B cell (primary cell): ENCODE data around the gene VWA3B. TPM values are rescaled to one million over a fixed set of nuclear protein-coding genes. Genes with fewer than 3 reads are reported as not detected.
"Not testable (repeated sequence)": the region's sequence is repeated elsewhere in the genome, so short reads cannot be mapped to it uniquely, and the experiment has no call there.

Experiments used
- ATAC-seq: fragments of 200-7000 bp; cut with Tn5 transposase; one replicate; pipeline ENCODE4 v1.10.0; 2021; ENCODE audit warnings: low read depth, mild to moderate bottlenecking, moderate number of reproducible peaks, moderate library complexity
- CTCF ChIA-PET: fragments of 350-600 bp; sonication (Branson Sonifier 250); formaldehyde crosslinking; loops from one replicate; lab custom pipeline; 2021; ENCODE audit warnings: antibody characterized with exemption, inconsistent platforms; lab: Charles Lee
- POLR2A ChIA-PET: fragments of 350-600 bp; sonication (Branson Sonifier 250); formaldehyde crosslinking; loops from one replicate; lab custom pipeline; 2021; ENCODE audit warnings: antibody characterized with exemption; lab: Charles Lee
- DNase-seq: peaks from one replicate; pipeline ENCODE4 v3.0.0; 2013
- H2AFZ ChIP-seq: 2 replicates; pipeline ENCODE4 v1.6.1; 2012; ENCODE audit warnings: mild to moderate bottlenecking, low read depth, low read length; ENCODE audit not compliant: insufficient read depth, poor library complexity, severe bottlenecking
- H3K27ac ChIP-seq, 2 donors: 1 replicate in 1 of 2; 2 replicates in 1 of 2; pipeline ENCODE4 v1.5.1; 2012 to 2013; ENCODE audit warnings: low read length in 2 of 2, mild to moderate bottlenecking in 2 of 2, moderate library complexity in 1 of 2
- H3K27me3 ChIP-seq, 4 experiments: fragments of 200-600 bp in 1 of 4; sonication (generic) in 1 of 4; replicated peaks in 1 of 4; 1 replicate in 2 of 4; 2 replicates in 2 of 4; pipeline versions ENCODE4 v1.6.1 to v1.7.0; 2013 to 2016; ENCODE audit warnings: low read length in 3 of 4, mild to moderate bottlenecking in 2 of 4, mixed read lengths in 1 of 4, moderate library complexity in 1 of 4; ENCODE audit not compliant: insufficient read depth in 4 of 4, control insufficient read depth in 3 of 4; ENCODE audit errors: control extremely low read depth in 1 of 4
- H3K36me3 ChIP-seq, 2 experiments: replicated peaks in 1 of 2; 1 replicate in 1 of 2; 2 replicates in 1 of 2; pipeline versions ENCODE4 v1.6.1 to v1.7.1; 2013; ENCODE audit warnings: low read length in 1 of 2; ENCODE audit not compliant: insufficient read depth in 2 of 2, control insufficient read depth in 1 of 2; ENCODE audit errors: control extremely low read depth in 1 of 2, extremely low read depth in 1 of 2
- H3K4me1 ChIP-seq, 2 donors: fragments of 200-600 bp in 1 of 2; sonication (generic) in 1 of 2; 1 replicate in 1 of 2; 2 replicates in 1 of 2; pipeline versions ENCODE4 v1.5.1 to v1.6.1; 2013 to 2017; ENCODE audit warnings: low read length in 2 of 2; ENCODE audit not compliant: control insufficient read depth in 2 of 2, insufficient read depth in 2 of 2
- H3K4me2 ChIP-seq: replicated peaks from 2 replicates; pipeline ENCODE3; 2012; ENCODE audit warnings: mild to moderate bottlenecking, low read depth, low read length; ENCODE audit not compliant: poor library complexity, severe bottlenecking
- H3K4me3 ChIP-seq, 5 experiments: fragments of 200-600 bp in 1 of 5; sonication (generic) in 1 of 5; 1 replicate in 3 of 5; 2 replicates in 2 of 5; pipeline versions ENCODE4 v1.5.1 to v1.7.0; 2011 to 2016; ENCODE audit warnings: low read length in 4 of 5, mild to moderate bottlenecking in 4 of 5, low read depth in 2 of 5, control low read depth in 1 of 5, moderate library complexity in 1 of 5; ENCODE audit not compliant: insufficient read depth in 1 of 5; ENCODE audit errors: control extremely low read depth in 1 of 5, extremely low read depth in 1 of 5
- H3K79me2 ChIP-seq: fragments of 200-600 bp; sonication (generic); one replicate; pipeline ENCODE4 v1.6.0; 2016; ENCODE audit warnings: low read length; ENCODE audit not compliant: control insufficient read depth, insufficient read depth
- H3K9ac ChIP-seq: fragments of 200-600 bp; sonication (generic); 2 replicates; pipeline ENCODE4 v1.6.1; 2017; ENCODE audit warnings: mild to moderate bottlenecking, low read length, moderate library complexity
- H3K9me3 ChIP-seq, 3 donors: one replicate each; pipeline versions ENCODE4 v1.6.1 to v1.7.1; 2013; ENCODE audit warnings: low read length in 2 of 3; ENCODE audit not compliant: control insufficient read depth in 2 of 3, insufficient read depth in 1 of 3; ENCODE audit errors: control extremely low read depth in 1 of 3
- H4K20me1 ChIP-seq: 2 replicates; pipeline ENCODE4 v1.6.0; 2012; ENCODE audit warnings: mild to moderate bottlenecking, low read length; ENCODE audit not compliant: insufficient read depth, control insufficient read depth, poor library complexity, severe bottlenecking
- H3K27ac Mint-ChIP-seq: one replicate; pipeline ENCODE4 v1.8.0; 2021; ENCODE audit warnings: mixed read lengths
- H3K27me3 Mint-ChIP-seq: one replicate; pipeline ENCODE4 v1.8.0; 2021; ENCODE audit warnings: mixed read lengths
- H3K4me1 Mint-ChIP-seq: one replicate; pipeline ENCODE4 v1.8.0; 2021; ENCODE audit warnings: mixed read lengths
- H3K4me3 Mint-ChIP-seq: one replicate; pipeline ENCODE4 v1.8.0; 2021; ENCODE audit warnings: mixed read lengths
- H3K9me3 Mint-ChIP-seq: one replicate; pipeline ENCODE4 v1.8.0; 2022; ENCODE audit warnings: mixed read lengths; ENCODE audit not compliant: insufficient read depth
- CTCF ChIP-seq: fragments of 200-600 bp; IDR thresholded peaks from one replicate; pipeline ENCODE4 v1.8.0; 2022; ENCODE audit warnings: antibody characterized with exemption, mild to moderate bottlenecking
- EZH2 ChIP-seq: IDR thresholded peaks from 2 replicates; pipeline ENCODE4 v1.6.1; 2012; ENCODE audit warnings: borderline replicate concordance, low read depth, mild to moderate bottlenecking, moderate library complexity, low read length; ENCODE audit not compliant: insufficient read depth, poor library complexity, severe bottlenecking
- WGBS: methylation state at CpG from one replicate; pipeline ENCODE4 v1.1.5; 2013; ENCODE audit warnings: missing lambda C conversion rate; ENCODE audit not compliant: insufficient coverage; 5-methylcytosine and 5-hydroxymethylcytosine counted together
- intact Hi-C: fragments of 100-400 bp; cut with micrococcal nuclease; formaldehyde crosslinking; loops from one replicate; pipeline ENCODE4 v1.10.0; 2022
- polyA plus RNA-seq: library from polyadenylated mRNA; depleted of rRNA; stranded (reverse); fragments of >200 nt; gene quantifications from 2 replicates; pipeline ENCODE4 v1.2.3, GENCODE V29; 2012
- total RNA-seq, 2 donors: library from RNA; stranded (reverse); fragments of 120-200 nt in 1 of 2; gene quantifications; 1 replicate in 1 of 2; 2 replicates in 1 of 2; pipeline versions ENCODE4 v1.2.3 to v1.2.4, GENCODE V29; 2013 to 2022

VWA3B gene
- total and polyA plus RNA-seq, 2 donors (not counting 1 experiment from before 2014, with no cell fraction given), result not detected

- Mint-ChIP-seq H3K4me3 (no peak overlapping the region), H3K9me3 (no peaks in the 10 kb centered on the region), H3K27me3 (peaks cover 2% of the 10 kb centered on the region), H3K27ac (no peak overlapping the region), H3K4me1 (peaks cover 15% of the 10 kb centered on the region)
- H3K4me1 ChIP-seq, result peaks cover 6 to 15% of the 10 kb centered on the region in 2 donors
- intact Hi-C loops, result no loop called here
- no peak overlapping the region for H3K4me2 ChIP-seq
- DNase-seq, result no peak
- H2AFZ ChIP-seq, result no peak overlapping the region
- no peak for ATAC-seq
- no peaks in the 10 kb centered on the region for H3K79me2 ChIP-seq
- TF ChIP-seq EZH2 (no peak), CTCF (no peak)
- no peak overlapping the region for H3K9ac ChIP-seq
- 94% methylated on average over 12 of the region's 15 CpGs for WGBS
- H4K20me1 ChIP-seq, result no peaks in the 10 kb centered on the region
- no peak overlapping the region for H3K4me3 ChIP-seq
- H3K9me3 ChIP-seq, result no peaks in the 10 kb centered on the region
- no peaks in the 10 kb centered on the region for H3K36me3 ChIP-seq
- H3K27me3 ChIP-seq, result peaks cover 0 to 12% (median 1%) of the 10 kb centered on the region in 4 experiments
- CTCF ChIA-PET, result no interaction called here
- POLR2A ChIA-PET, result no interaction called here
- H3K27ac ChIP-seq, result no peak overlapping the region
Observed at GRCh38 chr2:98127229-98127989, 40.4 kb downstream of the VWA3B start.

- Histone ChIP-seq H3K9me3 (no peaks in the 10 kb centered on the region), H3K4me2 (no peak overlapping the region), H3K9ac (no peak overlapping the region), H4K20me1 (no peaks in the 10 kb centered on the region), H3K79me2 (no peaks in the 10 kb centered on the region), H3K4me1 (peaks cover 4 to 16% of the 10 kb centered on the region in 2 donors), H3K27ac (no peak overlapping the region), H2AFZ (no peak overlapping the region), H3K36me3 (no peaks in the 10 kb centered on the region), H3K27me3 (peaks cover 0 to 12% (median 1%) of the 10 kb centered on the region in 4 experiments), H3K4me3 (no peak overlapping the region)
- no peaks in the 10 kb centered on the region for H3K9me3 Mint-ChIP-seq
- ChIA-PET CTCF (no interaction called here), POLR2A (interaction anchor here (0.7 kb wide), 1 partner anchor 322 kb away, joined by 4 read pairs; no protein-coding TSS in a partner anchor)
- DNase-seq (no peak), ATAC-seq (no peak)
- intact Hi-C loops, result no loop called here
- WGBS, result 98% methylated on average over 7 of the region's 7 CpGs
- no peak overlapping the region for H3K4me3 Mint-ChIP-seq
- H3K4me1 Mint-ChIP-seq, result peaks cover 14% of the 10 kb centered on the region
- peaks cover 2% of the 10 kb centered on the region for H3K27me3 Mint-ChIP-seq
- no peak for TF ChIP-seq CTCF
- TF ChIP-seq EZH2, result no peak
- no peak overlapping the region for H3K27ac Mint-ChIP-seq
Observed at GRCh38 chr2:98128556-98129109, 41.7 kb downstream of the VWA3B start.

GRCh38 chr2:98130073-98130472, 43.1 kb downstream of the VWA3B start:
- H3K4me2 ChIP-seq, H3K9me3 ChIP-seq, H2AFZ ChIP-seq, H3K36me3 ChIP-seq, H3K27ac Mint-ChIP-seq, POLR2A ChIA-PET, H3K27me3 Mint-ChIP-seq, H3K4me3 Mint-ChIP-seq, H3K9ac ChIP-seq, H3K27ac ChIP-seq, H4K20me1 ChIP-seq, ATAC-seq, H3K9me3 Mint-ChIP-seq, H3K4me3 ChIP-seq, H3K79me2 ChIP-seq, CTCF ChIA-PET, DNase-seq: not testable (repeated sequence)
- H3K4me1 Mint-ChIP-seq, result peaks cover 20% of the 10 kb centered on the region
- WGBS, result 85% methylated on average over 3 of the region's 5 CpGs
- Histone ChIP-seq H3K4me1 (peaks cover 16 to 21% of the 10 kb centered on the region in 2 donors), H3K27me3 (peaks cover 0 to 12% (median 1%) of the 10 kb centered on the region in 4 experiments)
- intact Hi-C loops, result loop anchor here (5.0 kb wide), 1 partner anchor 43 kb away; the partner anchor contains the start of gene VWA3B
